ENCODE data around the gene PRDX5. TPM values are rescaled to one million over a fixed set of nuclear protein-coding genes. Genes with fewer than 3 reads are reported as not detected.

The PRDX5 gene
- total and polyA plus RNA-seq, 9 of the 15 experiments (the other 6 are each of a cell fraction or from before 2014, with no cell fraction given): 40.8 to 327 (median 204) TPM

- peak; percentile 94 for TF ChIP-seq ETS1 (conservative IDR thresholded peaks at IDR 0.05; ENCODE audit: control insufficient read depth, low read depth, low read length)
- no peak for TF ChIP-seq ZNF408 (CRISPR knock-in tag; IDR thresholded peaks at IDR 0.05; ENCODE audit: low read depth)
- TF ChIP-seq KLF6 (CRISPR knock-in tag; IDR thresholded peaks at IDR 0.05; ENCODE audit: borderline replicate concordance): no peak
- peak; percentile 93 for TF ChIP-seq ELF4 (CRISPR knock-in tag; IDR thresholded peaks at IDR 0.05)
- no peak for TF ChIP-seq MYBL2 (IDR thresholded peaks at IDR 0.05; ENCODE audit: low read depth)
- no peak for TF ChIP-seq MYBL2 (CRISPR knock-in tag; IDR thresholded peaks at IDR 0.05; ENCODE audit: borderline replicate concordance)
- TF ChIP-seq GABPA (tag; conservative IDR thresholded peaks at IDR 0.05; ENCODE audit: low read depth): peak; percentile 99
- no peak for TF ChIP-seq EZH2 (IDR thresholded peaks at IDR 0.05; ENCODE audit: borderline replicate concordance, low read depth, low read length)
- TF ChIP-seq MCM2 (IDR thresholded peaks at IDR 0.05; ENCODE audit: low read depth): no peak
- TF ChIP-seq CTCF (IDR thresholded peaks at IDR 0.05 in 2 of 3, conservative IDR thresholded peaks at IDR 0.05 in 1 of 3; ENCODE audit: insufficient read depth in 2 of 3, low read depth in 1 of 3, low read length in 3 of 3): peak; percentile 16 to 48 (median 37); a peak in 4 of 6 replicates
- peak; percentile 93; the same call in 1 of the 2 replicates for TF ChIP-seq ZNF830 (CRISPR knock-in tag; IDR thresholded peaks at IDR 0.05)
- TF ChIP-seq ATF7 (IDR thresholded peaks at IDR 0.05): peak; percentile 94
- TF ChIP-seq HMBOX1 (IDR thresholded peaks at IDR 0.05): 0 out of 2 replicates have a peak, but pooled peaks have one; percentile 11
- TF ChIP-seq THAP7 (CRISPR knock-in tag; IDR thresholded peaks at IDR 0.05): no peak
- TF ChIP-seq HNRNPLL (IDR thresholded peaks at IDR 0.05; ENCODE audit: low read depth, low read length, poor library complexity, severe bottlenecking): peak; percentile 65
- TF ChIP-seq USF1 (CRISPR knock-in tag; IDR thresholded peaks at IDR 0.05): no peak; the same call in 1 of the 2 replicates
- TF ChIP-seq MED1 (CRISPR knock-in tag; IDR thresholded peaks at IDR 0.05; ENCODE audit: borderline replicate concordance): no peak
- TF ChIP-seq JUN (IDR thresholded peaks at IDR 0.05; ENCODE audit: borderline replicate concordance, low read depth, low read length): 0 out of 2 replicates have a peak, but pooled peaks have one; percentile 8
- peak; percentile 90; the same call in 1 of the 2 replicates for TF ChIP-seq JUN (CRISPR knock-in tag; IDR thresholded peaks at IDR 0.05; ENCODE audit: borderline replicate concordance)
- TF ChIP-seq RNF219 (CRISPR knock-in tag; IDR thresholded peaks at IDR 0.05): no peak
Observed at GRCh38 chr11:64269540-64270220, 48.2 kb upstream of the PRDX5 start (continued).
